Thoracic aorta (tissue), 2 donors: ENCODE measurements around the gene DECR2. TPM values are rescaled to one million over a fixed set of nuclear protein-coding genes. Genes with fewer than 3 reads are reported as not detected.

Experiments
- ATAC-seq: fragments of 150-250 bp; one replicate; pipeline ENCODE4 v1.8.0; 2017; ENCODE audit warnings: low read depth; ENCODE audit not compliant: insufficient number of reproducible peaks, low FRiP score
- DNase-seq: peaks from one replicate; pipeline ENCODE4 v3.0.0-alpha.2; 2020; ENCODE audit warnings: low spot score
- H3K27ac ChIP-seq, 2 donors: fragments of 200-600 bp; sonication (generic); 1 replicate in 1 of 2; 2 replicates in 1 of 2; pipeline ENCODE4 v1.5.1; 2016; ENCODE audit warnings: mild to moderate bottlenecking in 2 of 2, moderate library complexity in 2 of 2
- H3K27me3 ChIP-seq: fragments of 200-600 bp; sonication (generic); replicated peaks from 2 replicates; pipeline ENCODE4 v1.6.0; 2016; ENCODE audit warnings: mild to moderate bottlenecking; ENCODE audit not compliant: insufficient read depth
- H3K36me3 ChIP-seq: fragments of 200-600 bp; sonication (generic); one replicate; pipeline ENCODE4 v1.5.1; 2016
- H3K4me1 ChIP-seq, 2 donors: fragments of 200-600 bp; sonication (generic); 1 replicate in 1 of 2; 2 replicates in 1 of 2; pipeline versions ENCODE4 v1.5.1 to v1.6.0; 2016; ENCODE audit warnings: low read depth in 2 of 2, mild to moderate bottlenecking in 1 of 2; ENCODE audit not compliant: control insufficient read depth in 1 of 2
- H3K4me3 ChIP-seq: fragments of 200-600 bp; sonication (generic); 2 replicates; pipeline ENCODE4 v1.5.1; 2016; ENCODE audit warnings: mild to moderate bottlenecking
- H3K9me3 ChIP-seq: fragments of 200-600 bp; sonication (generic); 2 replicates; pipeline ENCODE4 v1.5.1; 2016
- total RNA-seq, 2 donors: library from RNA; depleted of rRNA; stranded (reverse); fragments of >200 nt; gene quantifications; one replicate each; pipeline versions ENCODE4 v1.1.0 to v1.2.3, GENCODE V29; 2016
- TF ChIP-seq, protein P1 (sequence below): fragments of 200-600 bp; sonication (generic); IDR thresholded peaks from one replicate; pipeline ENCODE4 v1.5.1; 2019; ENCODE audit warnings: antibody characterized with exemption

Gene DECR2
- total RNA-seq, 2 donors from 2014 or later = 24.1 to 25.6 TPM

DNA sequence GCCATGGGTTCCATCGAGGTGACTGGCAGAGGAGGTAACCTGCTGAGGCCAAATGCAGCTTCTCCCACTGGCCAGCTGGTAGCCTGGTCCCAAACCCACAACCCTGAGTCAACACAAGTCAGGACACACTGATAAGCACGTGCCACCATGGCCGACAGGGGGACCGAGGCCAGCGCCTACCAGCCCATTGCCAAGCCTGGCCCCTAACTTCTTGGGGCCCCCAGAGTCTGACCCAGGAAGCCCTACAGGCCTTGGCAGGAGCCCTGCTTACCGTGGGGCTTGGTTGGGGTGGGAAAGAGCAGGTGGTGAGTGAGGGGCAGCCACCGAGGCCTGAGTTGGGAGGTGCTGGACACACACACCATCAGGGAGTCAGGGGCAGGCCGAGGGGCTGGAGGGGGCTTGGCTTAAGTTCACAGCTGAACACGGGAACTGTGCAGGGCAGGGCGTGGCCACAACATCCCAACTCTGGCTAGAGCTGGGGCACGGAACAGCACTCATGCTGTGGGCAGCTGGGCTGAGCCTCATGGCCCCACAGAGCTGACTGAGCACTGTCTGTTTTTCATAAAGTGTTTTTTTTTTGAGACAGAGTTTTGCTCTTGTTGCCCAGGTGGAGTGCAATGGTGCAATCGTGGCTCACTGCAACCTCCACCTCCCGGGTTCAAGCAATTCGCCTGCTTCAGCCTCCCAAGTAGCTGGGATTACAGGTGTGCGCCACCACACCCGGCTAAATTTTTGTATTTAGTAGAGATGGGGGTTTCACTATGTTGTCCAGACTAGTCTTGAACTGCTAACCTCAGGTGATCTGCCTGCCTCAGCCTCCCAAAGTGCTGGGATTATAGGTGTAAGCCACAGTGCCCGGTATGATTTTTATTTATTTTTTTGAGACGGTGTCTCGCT is 36.8 kb upstream of the DECR2 start:
- DNase-seq (no peak), ATAC-seq (no peak)
- Histone ChIP-seq H3K4me1 (peaks cover 3 to 7% of the 10 kb centered on the region in 2 donors), H3K27me3 (no peaks in the 10 kb centered on the region), H3K4me3 (no peak overlapping the region), H3K9me3 (no peaks in the 10 kb centered on the region), H3K27ac (no peak overlapping the region), H3K36me3 (peaks cover 25% of the 10 kb centered on the region)
- TF ChIP-seq, protein P1, sequence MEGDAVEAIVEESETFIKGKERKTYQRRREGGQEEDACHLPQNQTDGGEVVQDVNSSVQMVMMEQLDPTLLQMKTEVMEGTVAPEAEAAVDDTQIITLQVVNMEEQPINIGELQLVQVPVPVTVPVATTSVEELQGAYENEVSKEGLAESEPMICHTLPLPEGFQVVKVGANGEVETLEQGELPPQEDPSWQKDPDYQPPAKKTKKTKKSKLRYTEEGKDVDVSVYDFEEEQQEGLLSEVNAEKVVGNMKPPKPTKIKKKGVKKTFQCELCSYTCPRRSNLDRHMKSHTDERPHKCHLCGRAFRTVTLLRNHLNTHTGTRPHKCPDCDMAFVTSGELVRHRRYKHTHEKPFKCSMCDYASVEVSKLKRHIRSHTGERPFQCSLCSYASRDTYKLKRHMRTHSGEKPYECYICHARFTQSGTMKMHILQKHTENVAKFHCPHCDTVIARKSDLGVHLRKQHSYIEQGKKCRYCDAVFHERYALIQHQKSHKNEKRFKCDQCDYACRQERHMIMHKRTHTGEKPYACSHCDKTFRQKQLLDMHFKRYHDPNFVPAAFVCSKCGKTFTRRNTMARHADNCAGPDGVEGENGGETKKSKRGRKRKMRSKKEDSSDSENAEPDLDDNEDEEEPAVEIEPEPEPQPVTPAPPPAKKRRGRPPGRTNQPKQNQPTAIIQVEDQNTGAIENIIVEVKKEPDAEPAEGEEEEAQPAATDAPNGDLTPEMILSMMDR = no peak

DNA sequence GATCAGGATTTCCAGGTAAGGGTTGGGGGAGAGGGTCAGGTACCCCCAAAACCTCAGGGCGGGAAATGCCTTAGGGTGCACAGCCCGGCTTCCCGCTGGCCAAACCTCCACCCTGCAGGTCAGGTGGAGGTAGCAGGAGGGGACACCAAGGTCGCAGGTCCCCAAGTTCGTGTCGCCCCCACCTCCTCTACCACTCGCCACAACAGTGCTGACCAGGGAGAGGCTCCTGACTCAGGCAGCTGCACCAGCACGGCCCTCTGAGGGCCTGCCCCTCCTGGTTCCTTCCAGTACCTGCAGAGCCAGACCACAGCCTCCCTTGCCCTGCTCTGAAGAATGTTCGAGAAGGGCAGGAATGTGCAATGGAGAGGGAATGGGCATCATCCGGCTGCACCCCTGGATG is 35.2 kb upstream of the DECR2 start:
- H3K27ac ChIP-seq = no peak overlapping the region
- no peaks in the 10 kb centered on the region for H3K27me3 ChIP-seq
- H3K4me1 ChIP-seq = peaks cover 10 to 18% of the 10 kb centered on the region in 2 donors
- TF ChIP-seq, protein P1 = no peak
- ATAC-seq = no peak
- H3K9me3 ChIP-seq = no peaks in the 10 kb centered on the region
- DNase-seq = no peak
- H3K36me3 ChIP-seq = peaks cover 25% of the 10 kb centered on the region
- H3K4me3 ChIP-seq = no peak overlapping the region

- H3K4me3 ChIP-seq = no peak overlapping the region
- H3K27me3 ChIP-seq = no peaks in the 10 kb centered on the region
- H3K9me3 ChIP-seq = no peaks in the 10 kb centered on the region
- ATAC-seq (no peak), DNase-seq (no peak)
- peaks cover 10 to 18% of the 10 kb centered on the region in 2 donors for H3K4me1 ChIP-seq
- TF ChIP-seq, protein P1 = no peak
- H3K27ac ChIP-seq = no peak overlapping the region
- H3K36me3 ChIP-seq = peaks cover 32% of the 10 kb centered on the region
These were observed 34.3 kb upstream of the DECR2 start for GRCh38 chr16:367333-367903.

- ATAC-seq (no peak), DNase-seq (no peak)
- Histone ChIP-seq H3K4me3 (no peak overlapping the region), H3K9me3 (no peaks in the 10 kb centered on the region), H3K36me3 (peaks cover 38% of the 10 kb centered on the region), H3K4me1 (peaks cover 10 to 18% of the 10 kb centered on the region in 2 donors), H3K27me3 (no peaks in the 10 kb centered on the region), H3K27ac (no peak overlapping the region)
- TF ChIP-seq, protein P1 = no peak
These were observed 33.1 kb upstream of the DECR2 start for GRCh38 chr16:368388-369158.
